Measurements from ENCODE around the gene CNFN. TPM values are rescaled to one million over a fixed set of nuclear protein-coding genes. Genes with fewer than 3 reads are reported as not detected.

The CNFN gene
- total and polyA plus RNA-seq, 10 of the 15 experiments (the other 5 are each of a cell fraction or from before 2014, with no cell fraction given) = 0.60 TPM; not detected in 9

GRCh38 chr19:42386974-42387707 lies 3.0 kb downstream of the CNFN start (continued):
- TF ChIP-seq LARP7 (IDR thresholded peaks at IDR 0.05) = 0 out of 2 replicates have a peak, but pooled peaks have one; percentile 47
- TF ChIP-seq SIN3A (IDR thresholded peaks at IDR 0.05; ENCODE audit: low read depth, low read length) = no peak
- TF ChIP-seq POLR2A (IDR thresholded peaks at IDR 0.05; ENCODE audit: low read depth, low read length) = peak; percentile 53; the same call in 1 of the 2 replicates
- TF ChIP-seq BRCA1 (IDR thresholded peaks at IDR 0.05; ENCODE audit: low read depth, low read length) = no peak

- intact Hi-C loops (cut with micrococcal nuclease; ENCODE audit: unreplicated experiment) = no loop called here
- ChIA-PET SMC1A (ENCODE audit: uncharacterized antibody, unreplicated experiment) (no interaction called here), POLR2A (interaction anchor here (0.6 to 2.1 kb wide), 4 partner anchors 16 to 187 kb away, joined by 3 to 6 read pairs (median 4); no protein-coding TSS in a partner anchor), CTCF (interaction anchor here (4.6 kb wide), 1 partner anchor 60 kb away, joined by 12 read pairs; no protein-coding TSS in a partner anchor), RAD21 (ENCODE audit: unreplicated experiment) (interaction anchor here (1.2 kb wide), 1 partner anchor 138 kb away, joined by 3 read pairs; the partner anchor contains the start of gene GSK3A)
- Histone ChIP-seq H3K4me3 (no peak overlapping the region), H3K4me1 (ENCODE audit: control insufficient read depth, insufficient read depth, low read length) (0 out of 2 replicates have a peak, but pooled peaks cover 3% of the 10 kb centered on the region), H3K9ac (ENCODE audit: control insufficient read depth, insufficient read depth, low read length) (no peak overlapping the region), H3K4me2 (ENCODE audit: control insufficient read depth, insufficient read depth) (no peak overlapping the region), H4K20me1 (ENCODE audit: control insufficient read depth, insufficient read depth) (no peaks in the 10 kb centered on the region), H3K27me3 (replicated peaks in 1 of 2; ENCODE audit: control insufficient read depth in 2 of 2, insufficient read depth in 2 of 2, low read length in 1 of 2) (no peaks in the 10 kb centered on the region; a peak in 2 of 4 replicates), H3K79me2 (ENCODE audit: control insufficient read depth, insufficient read depth, low read length) (no peaks in the 10 kb centered on the region), H3K27ac (ENCODE audit: control insufficient read depth, insufficient read depth) (no peak overlapping the region), H3K9me3 (replicated peaks; ENCODE audit: control insufficient read depth, insufficient read depth, low read length) (no peaks in the 10 kb centered on the region), H3K36me3 (ENCODE audit: control insufficient read depth in 2 of 2, insufficient read depth in 2 of 2, low read length in 1 of 2) (no peaks in the 10 kb centered on the region), H2AFZ (ENCODE audit: control insufficient read depth, low read depth, low read length) (no peak overlapping the region)
- in situ Hi-C loops (cut with MboI) = no loop called here
- FAIRE-seq (no peak), ATAC-seq (no peak), DNase-seq (ENCODE audit: low read depth, low spot score) (no peak)
- no TSS peak for BruUV-seq (replicated peaks)
- TF ChIP-seq NFYA (IDR thresholded peaks at IDR 0.05; ENCODE audit: borderline replicate concordance, low read depth, low read length) = no peak
- no peak for TF ChIP-seq FOXM1 (IDR thresholded peaks at IDR 0.05; ENCODE audit: low read depth, low read length)
- TF ChIP-seq WRNIP1 (IDR thresholded peaks at IDR 0.05; ENCODE audit: borderline replicate concordance, low read depth, low read length) = no peak
- TF ChIP-seq ZNF384 (IDR thresholded peaks at IDR 0.05; ENCODE audit: borderline replicate concordance, low read depth, low read length) = no peak
- no peak for TF ChIP-seq SUPT20H (IDR thresholded peaks at IDR 0.05; ENCODE audit: borderline replicate concordance, control insufficient read depth, low read depth, low read length)
- TF ChIP-seq ATF7 (IDR thresholded peaks at IDR 0.05; ENCODE audit: low read depth) = no peak
- TF ChIP-seq STAT1 (conservative IDR thresholded peaks at IDR 0.05) = no peak
- TF ChIP-seq ASH2L (IDR thresholded peaks at IDR 0.05; ENCODE audit: borderline replicate concordance, low read depth) = no peak
- no peak for TF ChIP-seq BRCA1 (IDR thresholded peaks at IDR 0.05; ENCODE audit: low read depth, low read length)
- no peak for TF ChIP-seq TAF1 (IDR thresholded peaks at IDR 0.05; ENCODE audit: borderline replicate concordance, low read depth, low read length)
- TF ChIP-seq HDAC6 (IDR thresholded peaks at IDR 0.05; ENCODE audit: unreplicated experiment) = no peak
- no peak for TF ChIP-seq TARDBP (IDR thresholded peaks at IDR 0.05; ENCODE audit: borderline replicate concordance)
- 71% methylated on average over 6 of the region's 6 CpGs for WGBS (ENCODE audit: insufficient coverage, insufficient replicate concordance, low lambda C conversion rate, missing lambda C conversion rate)
Measured at GRCh38 chr19:42380155-42380554, 9.9 kb downstream of the CNFN start.

All from GM12878 (cell line).